Activated naive CD8-positive, alpha-beta T cell treated with anti-CD3 and anti-CD28 coated beads for 36 hours (primary cell): ENCODE data around the gene NIT2. TPM values are rescaled to one million over a fixed set of nuclear protein-coding genes. Genes with fewer than 3 reads are reported as not detected.

Source experiments
- DNase-seq: peaks from one replicate; pipeline ENCODE4 v3.0.0; 2021
- H3K27ac Mint-ChIP-seq: one replicate; pipeline ENCODE4 v1.8.0; 2022; ENCODE audit warnings: mild to moderate bottlenecking, moderate library complexity, mixed read lengths
- H3K27me3 Mint-ChIP-seq: one replicate; pipeline ENCODE4 v1.8.0; 2022; ENCODE audit warnings: mild to moderate bottlenecking, mixed read lengths
- H3K36me3 Mint-ChIP-seq: one replicate; pipeline ENCODE4 v1.8.0; 2021; ENCODE audit warnings: mild to moderate bottlenecking, mixed read lengths
- H3K4me1 Mint-ChIP-seq: one replicate; pipeline ENCODE4 v1.8.0; 2021; ENCODE audit warnings: mixed read lengths
- H3K4me3 Mint-ChIP-seq: one replicate; pipeline ENCODE4 v1.8.0; 2022; ENCODE audit warnings: mild to moderate bottlenecking, moderate library complexity, mixed read lengths
- H3K9me3 Mint-ChIP-seq: one replicate; pipeline ENCODE4 v1.8.0; 2022; ENCODE audit warnings: mixed read lengths
- total RNA-seq, 2 experiments: library from RNA; stranded (reverse); gene quantifications; one replicate each; pipeline ENCODE4 v1.2.3, GENCODE V29; 2021

The NIT2 gene
- total RNA-seq, 2 experiments from 2014 or later, result 75.7 to 81.6 TPM

GRCh38 chr3:100359035-100359434 is 24.5 kb downstream of the NIT2 start:
- Mint-ChIP-seq H3K4me3 (no peak overlapping the region), H3K27me3 (no peaks in the 10 kb centered on the region), H3K9me3 (peaks cover 5% of the 10 kb centered on the region), H3K36me3 (peaks cover 39% of the 10 kb centered on the region), H3K4me1 (no peaks in the 10 kb centered on the region), H3K27ac (no peak overlapping the region)
- DNase-seq, result no peak

GRCh38 chr3:100360757-100361496 is 26.4 kb downstream of the NIT2 start:
- no peak overlapping the region for H3K4me3 Mint-ChIP-seq
- no peak overlapping the region for H3K27ac Mint-ChIP-seq
- H3K4me1 Mint-ChIP-seq, result no peaks in the 10 kb centered on the region
- H3K9me3 Mint-ChIP-seq, result peaks cover 5% of the 10 kb centered on the region
- no peak for DNase-seq
- H3K36me3 Mint-ChIP-seq, result peaks cover 56% of the 10 kb centered on the region
- H3K27me3 Mint-ChIP-seq, result no peaks in the 10 kb centered on the region

GRCh38 chr3:100361897-100362296 is 27.3 kb downstream of the NIT2 start:
- Mint-ChIP-seq H3K27me3 (no peaks in the 10 kb centered on the region), H3K4me1 (no peaks in the 10 kb centered on the region), H3K27ac (no peak overlapping the region), H3K9me3 (peaks cover 5% of the 10 kb centered on the region), H3K36me3 (peaks cover 58% of the 10 kb centered on the region), H3K4me3 (no peak overlapping the region)
- no peak for DNase-seq

GRCh38 chr3:100364421-100364820 is 29.9 kb downstream of the NIT2 start:
- no peak overlapping the region for H3K27ac Mint-ChIP-seq
- H3K4me1 Mint-ChIP-seq, result no peaks in the 10 kb centered on the region
- DNase-seq, result no peak
- peaks cover 57% of the 10 kb centered on the region for H3K36me3 Mint-ChIP-seq
- H3K27me3 Mint-ChIP-seq, result no peaks in the 10 kb centered on the region
- H3K9me3 Mint-ChIP-seq, result peaks cover 5% of the 10 kb centered on the region
- no peak overlapping the region for H3K4me3 Mint-ChIP-seq

- Mint-ChIP-seq H3K4me1 (no peaks in the 10 kb centered on the region), H3K4me3 (no peak overlapping the region), H3K36me3 (peaks cover 45% of the 10 kb centered on the region), H3K9me3 (peaks cover 5% of the 10 kb centered on the region), H3K27me3 (no peaks in the 10 kb centered on the region), H3K27ac (no peak overlapping the region)
- DNase-seq, result no peak
Measured at GRCh38 chr3:100366424-100366823, 31.9 kb downstream of the NIT2 start.

- Mint-ChIP-seq H3K36me3 (peaks cover 27% of the 10 kb centered on the region), H3K27me3 (no peaks in the 10 kb centered on the region), H3K4me1 (no peaks in the 10 kb centered on the region), H3K4me3 (no peak overlapping the region), H3K9me3 (peaks cover 1% of the 10 kb centered on the region), H3K27ac (no peak overlapping the region)
- DNase-seq, result no peak
Measured at GRCh38 chr3:100368441-100368840, 33.9 kb downstream of the NIT2 start.

GRCh38 chr3:100370756-100371155 is 36.2 kb downstream of the NIT2 start:
- no peak overlapping the region for H3K27ac Mint-ChIP-seq
- H3K36me3 Mint-ChIP-seq, result peaks cover 5% of the 10 kb centered on the region
- no peak for DNase-seq
- H3K9me3 Mint-ChIP-seq, result no peaks in the 10 kb centered on the region
- no peak overlapping the region for H3K4me3 Mint-ChIP-seq
- no peaks in the 10 kb centered on the region for H3K27me3 Mint-ChIP-seq
- no peaks in the 10 kb centered on the region for H3K4me1 Mint-ChIP-seq

GRCh38 chr3:100374521-100374920 is 40.0 kb downstream of the NIT2 start:
- DNase-seq, result no peak
- peaks cover 10% of the 10 kb centered on the region for H3K36me3 Mint-ChIP-seq
- no peaks in the 10 kb centered on the region for H3K9me3 Mint-ChIP-seq
- no peak overlapping the region for H3K4me3 Mint-ChIP-seq
- H3K4me1 Mint-ChIP-seq, result no peaks in the 10 kb centered on the region
- H3K27me3 Mint-ChIP-seq, result no peaks in the 10 kb centered on the region
- no peak overlapping the region for H3K27ac Mint-ChIP-seq

- no peak overlapping the region for H3K27ac Mint-ChIP-seq
- H3K4me3 Mint-ChIP-seq, result no peak overlapping the region
- H3K36me3 Mint-ChIP-seq, result peaks cover 14% of the 10 kb centered on the region
- DNase-seq, result no peak
- no peaks in the 10 kb centered on the region for H3K27me3 Mint-ChIP-seq
- H3K4me1 Mint-ChIP-seq, result no peaks in the 10 kb centered on the region
- no peaks in the 10 kb centered on the region for H3K9me3 Mint-ChIP-seq
Measured at GRCh38 chr3:100376301-100376700, 41.7 kb downstream of the NIT2 start.

GRCh38 chr3:100384733-100385525 is 50.4 kb downstream of the NIT2 start:
- no peak overlapping the region for H3K4me3 Mint-ChIP-seq
- peaks cover 31% of the 10 kb centered on the region for H3K36me3 Mint-ChIP-seq
- no peak for DNase-seq
- peaks cover 8% of the 10 kb centered on the region for H3K9me3 Mint-ChIP-seq
- peaks cover 8% of the 10 kb centered on the region for H3K4me1 Mint-ChIP-seq
- no peak overlapping the region for H3K27ac Mint-ChIP-seq
- H3K27me3 Mint-ChIP-seq, result no peaks in the 10 kb centered on the region

- peaks cover 36% of the 10 kb centered on the region for H3K36me3 Mint-ChIP-seq
- DNase-seq, result no peak
- H3K27ac Mint-ChIP-seq, result no peak overlapping the region
- H3K4me1 Mint-ChIP-seq, result peaks cover 8% of the 10 kb centered on the region
- peaks cover 8% of the 10 kb centered on the region for H3K9me3 Mint-ChIP-seq
- no peak overlapping the region for H3K4me3 Mint-ChIP-seq
- no peaks in the 10 kb centered on the region for H3K27me3 Mint-ChIP-seq
Measured at GRCh38 chr3:100386437-100387074, 52.0 kb downstream of the NIT2 start.

GRCh38 chr3:100389025-100389424 is 54.5 kb downstream of the NIT2 start:
- H3K27ac Mint-ChIP-seq, result no peak overlapping the region
- peaks cover 8% of the 10 kb centered on the region for H3K9me3 Mint-ChIP-seq
- no peaks in the 10 kb centered on the region for H3K27me3 Mint-ChIP-seq
- no peak overlapping the region for H3K4me3 Mint-ChIP-seq
- H3K4me1 Mint-ChIP-seq, result peaks cover 17% of the 10 kb centered on the region
- peaks cover 47% of the 10 kb centered on the region for H3K36me3 Mint-ChIP-seq
- DNase-seq, result no peak

GRCh38 chr3:100395679-100396431 is 61.3 kb downstream of the NIT2 start:
- Mint-ChIP-seq H3K4me1 (peaks cover 51% of the 10 kb centered on the region), H3K36me3 (peaks cover 33% of the 10 kb centered on the region), H3K4me3 (no peak overlapping the region), H3K9me3 (no peaks in the 10 kb centered on the region), H3K27ac (no peak overlapping the region), H3K27me3 (no peaks in the 10 kb centered on the region)
- DNase-seq, result no peak

- no peak overlapping the region for H3K27ac Mint-ChIP-seq
- H3K9me3 Mint-ChIP-seq, result no peaks in the 10 kb centered on the region
- peaks cover 33% of the 10 kb centered on the region for H3K36me3 Mint-ChIP-seq
- H3K4me1 Mint-ChIP-seq, result peaks cover 51% of the 10 kb centered on the region
- no peaks in the 10 kb centered on the region for H3K27me3 Mint-ChIP-seq
- no peak for DNase-seq
- H3K4me3 Mint-ChIP-seq, result no peak overlapping the region
Measured at GRCh38 chr3:100396967-100397366, 62.4 kb downstream of the NIT2 start.
